Activated CD4-positive, alpha-beta T cell treated with anti-CD3 and anti-CD28 coated beads, Interleukin-2, amount 50 U/mL, for 1 hour (primary cell): ENCODE data around the gene OAS2.

Source experiments
- DNase-seq: peaks from one replicate; pipeline ENCODE4 v3.0.0-alpha.2; 2020

Gene OAS2

DNA sequence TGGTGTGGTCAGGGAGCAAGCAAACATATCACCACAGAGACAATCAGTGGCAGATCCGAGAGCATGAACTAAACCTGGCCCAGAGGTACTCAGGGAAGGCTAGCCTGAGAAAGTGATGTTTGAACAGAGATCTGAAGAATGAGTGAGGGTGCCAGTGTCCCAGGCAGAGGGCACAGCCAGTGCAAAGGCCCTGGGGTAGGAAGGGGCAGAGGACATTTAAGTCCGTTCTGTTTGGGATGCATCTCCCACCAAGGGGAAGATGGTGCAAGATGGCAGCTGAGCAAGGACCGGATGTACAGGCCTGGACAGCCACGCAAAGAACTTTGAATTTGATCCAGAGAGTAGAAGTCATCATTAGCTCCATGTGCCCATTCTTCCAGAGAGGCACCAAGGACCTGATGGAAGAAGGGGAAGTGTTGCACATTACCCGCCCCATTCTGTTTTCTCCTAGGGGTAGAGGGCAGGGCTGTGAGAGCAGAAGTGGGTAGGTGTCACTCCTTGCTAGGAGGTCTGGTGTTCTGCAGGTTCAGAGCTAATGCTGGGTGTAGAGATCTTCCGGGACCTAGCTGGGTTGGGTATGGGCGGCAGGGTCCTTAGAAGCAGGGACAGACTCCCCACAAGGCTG, 82.1 kb downstream of the OAS2 start:
- no peak for DNase-seq

DNA sequence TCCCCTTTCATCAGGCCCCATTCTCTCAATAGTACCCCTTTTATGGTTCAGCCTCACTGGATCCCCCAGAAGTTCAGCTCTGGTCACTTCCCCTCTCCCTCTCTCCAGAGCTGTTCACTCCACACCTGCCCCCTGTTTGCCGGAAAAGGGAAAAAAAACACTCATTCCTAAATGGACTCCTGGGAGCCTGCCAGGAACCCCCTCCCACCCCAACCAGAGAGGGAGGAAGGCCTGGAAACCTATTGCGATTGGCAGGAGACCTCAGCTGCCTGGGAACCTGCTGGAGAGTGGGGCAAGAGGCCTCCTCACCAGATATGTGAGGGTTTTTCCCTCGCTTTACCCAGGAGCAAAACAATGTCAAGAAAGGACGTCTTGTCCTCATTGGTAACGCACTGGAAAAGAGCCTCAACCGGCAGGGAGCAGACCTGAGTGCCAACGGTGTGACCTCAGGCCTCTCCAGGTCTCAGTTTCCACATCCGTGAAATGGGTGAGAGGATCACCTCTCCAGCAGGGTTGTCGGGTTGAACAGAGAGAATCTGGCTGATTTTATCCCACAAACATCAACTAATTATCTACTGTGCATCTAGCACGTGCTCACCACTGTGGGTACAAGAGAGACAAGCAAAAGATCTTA, 82.9 kb downstream of the OAS2 start:
- DNase-seq = no peak
